OCI-LY1 (cell line): ENCODE data around the gene UBE2Q1.

ENCODE experiments used
- H2AFZ ChIP-seq: fragments of 200-600 bp; sonication (generic), shearing (Covaris generic); 2 replicates; pipeline ENCODE4 v1.6.0; 2014; ENCODE audit warnings: antibody characterized with exemption, mild to moderate bottlenecking, low read length
- H3F3A ChIP-seq: fragments of 200-600 bp; sonication (generic), shearing (Covaris generic); 2 replicates; pipeline ENCODE4 v1.6.0; 2014; ENCODE audit warnings: mild to moderate bottlenecking, antibody characterized with exemption, low read length, moderate library complexity; ENCODE audit not compliant: insufficient read depth
- H3K27ac ChIP-seq: fragments of 200-600 bp; sonication (generic); 2 replicates; pipeline ENCODE4 v1.5.1; 2014; ENCODE audit warnings: low read length, mixed run types, mild to moderate bottlenecking, low read depth; ENCODE audit not compliant: poor library complexity, severe bottlenecking
- H3K27me3 ChIP-seq: fragments of 200-600 bp; sonication (generic); 2 replicates; pipeline ENCODE4 v1.6.0; 2014; ENCODE audit warnings: antibody characterized with exemption, mild to moderate bottlenecking, low read length, moderate library complexity; ENCODE audit not compliant: insufficient read depth
- H3K36me3 ChIP-seq: fragments of 200-600 bp; sonication (generic); 2 replicates; pipeline ENCODE4 v1.6.1; 2014; ENCODE audit warnings: mild to moderate bottlenecking, antibody characterized with exemption, low read length, moderate library complexity, mixed read lengths; ENCODE audit not compliant: insufficient read depth
- H3K4me1 ChIP-seq: fragments of 200-600 bp; sonication (generic); 2 replicates; pipeline ENCODE4 v1.5.1; 2014; ENCODE audit warnings: mild to moderate bottlenecking, low read length, moderate library complexity; ENCODE audit not compliant: insufficient read depth, severe bottlenecking
- H3K4me2 ChIP-seq: fragments of 200-600 bp; sonication (generic), shearing (Covaris generic); 2 replicates; pipeline ENCODE4 v1.6.1; 2014; ENCODE audit warnings: low read length
- H3K4me3 ChIP-seq: fragments of 200-600 bp; sonication (generic); 2 replicates; pipeline ENCODE4 v1.5.1; 2014; ENCODE audit warnings: low read length, low read depth, mild to moderate bottlenecking, mixed read lengths; ENCODE audit not compliant: poor library complexity, severe bottlenecking
- H3K79me2 ChIP-seq: fragments of 200-600 bp; shearing (Covaris generic); 2 replicates; pipeline ENCODE4 v1.6.1; 2016; ENCODE audit warnings: mixed run types, low read length, mixed read lengths; ENCODE audit not compliant: insufficient read depth
- H3K9ac ChIP-seq: fragments of 200-600 bp; sonication (generic), shearing (Covaris generic); 2 replicates; pipeline ENCODE4 v1.6.1; 2014; ENCODE audit warnings: mild to moderate bottlenecking, low read length, mixed read lengths
- H3K9me2 ChIP-seq: fragments of 200-600 bp; sonication (generic), shearing (Covaris generic); 2 replicates; pipeline ENCODE4 v1.6.1; 2014; ENCODE audit warnings: low read depth, mild to moderate bottlenecking, low read length, mixed read lengths
- H3K9me3 ChIP-seq: fragments of 200-600 bp; shearing (Covaris generic); 2 replicates; pipeline ENCODE4 v1.6.1; 2014; ENCODE audit warnings: low read length, mixed read lengths
- H4K20me1 ChIP-seq: fragments of 200-600 bp; sonication (generic), shearing (Covaris generic); 2 replicates; pipeline ENCODE4 v1.6.0; 2016; ENCODE audit warnings: mild to moderate bottlenecking, low read length; ENCODE audit not compliant: insufficient read depth
- CTCF ChIP-seq: fragments of 200-600 bp; sonication (generic), shearing (Covaris generic); IDR thresholded peaks from 2 replicates; pipeline ENCODE4 v1.5.1; 2017; ENCODE audit warnings: mild to moderate bottlenecking, antibody characterized with exemption, low read length, moderate library complexity, mixed read lengths
- EZH2 ChIP-seq: fragments of 200-600 bp; sonication (generic), shearing (Covaris generic); IDR thresholded peaks from 2 replicates; pipeline ENCODE4 v1.8.0; 2017; ENCODE audit warnings: borderline replicate concordance, mixed run types, mild to moderate bottlenecking, antibody characterized with exemption, low read length, moderate library complexity, mixed read lengths

UBE2Q1 gene

GRCh38 chr1:154581766-154582165 lies 23.3 kb upstream of the UBE2Q1 start:
- H2AFZ ChIP-seq = no peak overlapping the region
- TF ChIP-seq CTCF = no peak
- TF ChIP-seq EZH2 = no peak
- 0 out of 2 replicates have a peak, but pooled peaks cover 3% of the 10 kb centered on the region for H3F3A ChIP-seq
- no peak overlapping the region for H3K9ac ChIP-seq
- no peaks in the 10 kb centered on the region for H3K79me2 ChIP-seq
- peaks cover 11% of the 10 kb centered on the region for H3K4me1 ChIP-seq
- no peaks in the 10 kb centered on the region for H4K20me1 ChIP-seq
- H3K4me3 ChIP-seq = no peak overlapping the region
- no peak overlapping the region for H3K4me2 ChIP-seq
- H3K36me3 ChIP-seq = peaks cover 91% of the 10 kb centered on the region
- no peaks in the 10 kb centered on the region for H3K9me3 ChIP-seq
- H3K27ac ChIP-seq = no peak overlapping the region
- no peaks in the 10 kb centered on the region for H3K27me3 ChIP-seq
- H3K9me2 ChIP-seq = no peaks in the 10 kb centered on the region

GRCh38 chr1:154579374-154579773 lies 20.9 kb upstream of the UBE2Q1 start:
- H3K4me2 ChIP-seq = no peak overlapping the region
- peaks cover 25% of the 10 kb centered on the region for H3K4me1 ChIP-seq
- H3K79me2 ChIP-seq = no peaks in the 10 kb centered on the region
- no peak overlapping the region for H2AFZ ChIP-seq
- H3K9me3 ChIP-seq = no peaks in the 10 kb centered on the region
- no peak overlapping the region for H3K27ac ChIP-seq
- peaks cover 9% of the 10 kb centered on the region; the same call in 1 of the 2 replicates for H3F3A ChIP-seq
- H4K20me1 ChIP-seq = no peaks in the 10 kb centered on the region
- no peak overlapping the region for H3K4me3 ChIP-seq
- H3K9me2 ChIP-seq = no peaks in the 10 kb centered on the region
- H3K36me3 ChIP-seq = peaks cover 69% of the 10 kb centered on the region
- H3K9ac ChIP-seq = no peak overlapping the region
- TF ChIP-seq CTCF = no peak
- no peak for TF ChIP-seq EZH2
- no peaks in the 10 kb centered on the region for H3K27me3 ChIP-seq

- H3K79me2 ChIP-seq = no peaks in the 10 kb centered on the region
- peaks cover 6% of the 10 kb centered on the region; the same call in 1 of the 2 replicates for H3F3A ChIP-seq
- H3K9ac ChIP-seq = no peak overlapping the region
- H3K4me3 ChIP-seq = no peak overlapping the region
- H3K9me2 ChIP-seq = no peaks in the 10 kb centered on the region
- H3K4me1 ChIP-seq = peaks cover 28% of the 10 kb centered on the region
- H2AFZ ChIP-seq = no peak overlapping the region
- H3K27me3 ChIP-seq = no peaks in the 10 kb centered on the region
- H3K4me2 ChIP-seq = no peak overlapping the region
- no peaks in the 10 kb centered on the region for H3K9me3 ChIP-seq
- no peak for TF ChIP-seq EZH2
- no peak for TF ChIP-seq CTCF
- peaks cover 55% of the 10 kb centered on the region for H3K36me3 ChIP-seq
- no peaks in the 10 kb centered on the region for H4K20me1 ChIP-seq
- H3K27ac ChIP-seq = no peak overlapping the region
Measured at GRCh38 chr1:154578058-154578418, 19.6 kb upstream of the UBE2Q1 start.
